Myocyte (in vitro differentiated cells): ENCODE measurements around the gene OR1K1. TPM values are rescaled to one million over a fixed set of nuclear protein-coding genes. Genes with fewer than 3 reads are reported as not detected.
A peak's percentile ranks its signal among the peaks of the same experiment; 100 is the strongest.
"Not testable (repeated sequence)": the region's sequence is repeated elsewhere in the genome, so short reads cannot be mapped to it uniquely, and the experiment has no call there.

Experiments
- DNase-seq: peaks from one replicate; pipeline ENCODE4 v3.0.0-alpha.2; 2012; ENCODE audit warnings: low read depth
- total RNA-seq: library from RNA; depleted of rRNA; stranded (reverse); fragments of >200 nt; gene quantifications from 2 replicates; pipeline ENCODE4 v1.2.3, GENCODE V29; 2014

The OR1K1 gene
- total RNA-seq, 1 donor from 2014 or later, result not detected

- DNase-seq, result peak; percentile 88
Measured at GRCh38 chr9:122810306-122810946, 10.5 kb downstream of the OR1K1 start.

DNA sequence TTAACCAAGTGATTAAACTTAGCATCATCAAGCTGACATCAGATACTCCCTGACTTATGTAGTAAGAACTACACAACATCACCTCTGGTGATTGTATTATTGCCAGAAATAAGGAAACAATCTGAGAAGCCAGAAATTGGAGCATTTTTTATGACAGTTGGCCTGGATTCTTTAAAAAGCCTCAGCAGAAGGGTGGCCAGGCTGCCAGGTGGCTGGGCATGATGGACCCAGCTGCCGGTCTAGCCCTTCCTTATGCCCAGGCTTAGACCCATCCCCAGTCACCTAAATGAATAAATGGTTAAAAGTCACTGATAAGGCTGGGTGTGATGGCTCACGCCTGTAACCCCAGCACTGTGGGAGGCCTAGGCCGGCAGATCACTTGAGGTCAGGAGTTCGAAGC is 12.8 kb downstream of the OR1K1 start:
- DNase-seq, result no peak

- no peak for DNase-seq
Measured at GRCh38 chr9:122814545-122814944, 14.6 kb downstream of the OR1K1 start.

- no peak for DNase-seq
Measured at GRCh38 chr9:122815544-122815943, 15.6 kb downstream of the OR1K1 start.

- no peak for DNase-seq
Measured at GRCh38 chr9:122816163-122816867, 16.4 kb downstream of the OR1K1 start.

- no peak for DNase-seq
Measured at GRCh38 chr9:122819326-122819725, 19.4 kb downstream of the OR1K1 start.

DNA sequence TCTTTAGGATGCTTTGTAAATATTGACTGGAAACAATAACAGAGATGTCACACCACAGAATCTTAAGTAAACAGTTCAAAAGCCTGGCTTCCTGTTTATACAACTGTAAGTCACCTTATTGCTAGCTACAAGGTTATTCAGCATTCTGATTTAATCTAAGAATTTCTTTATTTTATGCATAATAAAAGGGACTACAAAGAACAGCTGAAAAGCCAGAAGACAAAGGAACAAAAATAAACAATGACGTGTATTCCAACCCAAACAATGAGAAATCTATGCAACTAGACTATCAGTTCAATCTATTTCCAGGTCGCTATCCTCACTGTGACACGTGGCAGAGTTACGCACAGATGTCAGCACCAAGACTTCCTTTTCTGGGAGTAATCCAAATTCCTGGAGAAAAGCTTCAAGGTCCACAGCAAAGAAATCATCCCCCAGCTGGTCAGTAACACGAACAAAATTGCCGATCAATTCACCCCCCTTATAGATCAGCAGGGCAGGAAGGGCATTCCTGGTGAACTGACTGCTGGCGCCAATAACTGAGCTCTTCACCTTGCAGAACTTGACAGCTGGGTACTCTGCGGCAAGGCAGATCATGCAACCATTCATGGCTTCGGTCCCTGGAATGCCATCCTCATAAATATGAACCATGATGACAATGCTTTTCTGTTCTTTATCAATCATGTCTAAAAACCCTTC is 20.0 kb downstream of the OR1K1 start:
- no peak for DNase-seq

- no peak for DNase-seq
Measured at GRCh38 chr9:122820490-122820845, 20.5 kb downstream of the OR1K1 start.

GRCh38 chr9:122821278-122821943 is 21.5 kb downstream of the OR1K1 start:
- peak; percentile 44 for DNase-seq

DNA sequence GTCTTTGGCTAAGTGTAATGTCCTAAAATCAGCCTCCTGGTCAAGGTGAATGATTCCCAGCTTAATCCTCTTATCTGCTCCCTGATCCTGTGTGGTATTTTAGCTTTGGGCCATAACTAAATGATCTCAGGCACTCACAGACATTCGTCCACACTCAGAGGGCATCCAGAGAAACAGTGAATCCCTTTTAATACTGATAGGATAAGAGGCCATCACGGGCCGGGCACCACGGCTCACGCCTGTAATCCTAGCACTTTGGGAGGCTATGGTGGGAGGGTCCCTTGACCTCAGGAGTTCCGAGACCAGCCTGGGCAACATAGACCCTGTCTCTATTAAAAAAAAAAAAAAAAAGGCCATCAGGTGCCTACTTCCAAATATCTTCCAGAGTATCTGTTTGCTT is 22.1 kb downstream of the OR1K1 start:
- no peak for DNase-seq

DNA sequence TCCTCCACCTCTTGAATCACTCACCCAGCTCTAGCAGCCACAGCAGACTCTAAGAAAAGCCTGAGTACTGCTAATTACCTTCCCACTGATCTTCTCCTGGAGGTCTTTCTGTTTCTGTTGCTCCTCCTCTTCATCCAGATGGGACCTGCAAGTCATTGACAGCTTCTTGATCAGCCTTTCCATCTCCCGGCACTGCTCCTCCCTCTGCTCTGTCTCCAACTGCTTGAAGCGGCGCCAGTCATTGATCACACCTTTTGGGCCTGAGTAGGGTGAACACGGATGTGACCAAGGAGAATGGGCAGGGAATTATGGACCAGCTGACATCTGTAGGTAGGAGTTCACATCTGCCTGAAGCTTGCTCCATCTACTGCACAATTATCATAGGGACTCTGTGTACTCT is 23.0 kb downstream of the OR1K1 start:
- no peak for DNase-seq

DNA sequence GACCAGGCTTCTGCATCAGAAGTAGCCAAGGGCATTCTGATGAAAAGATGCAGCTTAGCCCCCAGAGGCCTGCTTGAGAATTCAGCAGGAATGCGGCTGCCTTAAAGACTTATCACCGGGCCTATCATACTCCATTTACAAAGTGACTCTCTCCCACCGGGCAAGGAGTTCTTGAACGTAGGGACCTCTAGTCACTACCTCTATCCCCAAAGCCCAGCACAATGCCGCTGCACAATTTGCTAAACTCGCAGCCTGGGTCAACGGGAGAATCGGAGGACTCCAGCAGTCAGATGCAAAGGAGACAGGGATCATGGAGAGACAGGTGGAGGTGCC is 27.8 kb downstream of the OR1K1 start:
- no peak for DNase-seq

- not testable (repeated sequence) for DNase-seq
Measured at GRCh38 chr9:122828965-122829284, 29.0 kb downstream of the OR1K1 start.

DNA sequence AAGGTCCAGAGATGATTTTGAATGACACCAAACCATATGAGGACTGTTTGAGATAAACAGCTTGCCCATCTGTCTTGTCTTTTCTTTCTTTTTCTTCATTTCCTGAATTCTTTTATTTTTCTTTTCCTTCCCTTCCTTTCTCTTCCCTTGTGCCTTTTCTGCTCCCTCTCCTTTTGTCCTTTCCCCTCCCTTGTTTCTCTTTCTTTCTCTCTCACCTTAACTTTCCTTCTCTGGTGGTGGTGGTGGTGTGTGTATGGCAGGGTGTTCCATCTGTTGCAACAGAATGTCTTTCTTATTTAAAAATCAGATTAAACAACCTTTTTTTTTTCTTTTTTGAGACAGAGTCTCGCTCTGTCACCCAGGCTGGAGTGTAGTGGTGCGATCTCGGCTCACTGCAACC is 32.3 kb downstream of the OR1K1 start:
- no peak for DNase-seq

- DNase-seq, result no peak
Measured at GRCh38 chr9:122835313-122835731, 35.4 kb downstream of the OR1K1 start.

- DNase-seq, result no peak
Measured at GRCh38 chr9:122837266-122837850, 37.4 kb downstream of the OR1K1 start.

GRCh38 chr9:122838441-122838840 is 38.5 kb downstream of the OR1K1 start:
- not testable (repeated sequence) for DNase-seq

GRCh38 chr9:122841501-122841900 is 41.6 kb downstream of the OR1K1 start:
- DNase-seq, result no peak

DNA sequence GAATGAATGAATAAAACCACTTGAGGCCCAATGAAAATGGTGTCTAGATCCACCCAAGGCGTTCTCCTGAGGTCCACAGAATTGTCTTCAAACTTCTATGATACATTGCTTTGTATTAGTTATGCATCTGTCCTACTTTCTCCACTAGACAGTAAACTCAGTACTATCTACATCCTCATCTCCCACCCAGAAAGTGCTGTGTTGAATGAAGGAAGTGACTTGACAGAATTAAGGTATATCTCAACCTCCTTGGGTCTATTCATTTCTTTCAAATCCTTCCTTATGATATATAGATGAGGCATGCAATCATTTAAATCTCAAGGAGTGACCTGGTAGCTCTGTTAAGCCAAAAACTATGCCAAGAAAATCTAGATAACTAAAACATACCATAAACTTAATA is 44.2 kb downstream of the OR1K1 start:
- DNase-seq, result no peak

DNA sequence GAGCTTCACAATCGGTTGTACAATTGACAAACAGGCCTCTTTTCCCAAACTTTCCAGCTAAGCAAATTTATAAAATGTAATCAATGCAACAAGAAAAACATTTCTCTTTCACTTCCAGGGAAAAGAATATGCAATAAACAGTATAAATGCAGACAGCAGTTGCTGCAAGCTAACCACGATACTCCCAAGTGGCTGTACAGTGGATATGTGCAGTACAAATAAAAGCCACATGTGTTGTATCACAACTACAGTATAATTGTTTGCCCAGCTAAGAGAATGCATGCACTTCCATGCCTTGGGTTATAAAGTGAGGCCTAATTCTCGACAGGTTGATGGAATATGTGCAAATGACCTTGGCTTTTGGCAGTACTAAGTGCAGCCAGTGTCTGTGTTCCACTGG is 45.2 kb downstream of the OR1K1 start:
- peak; percentile 27 for DNase-seq

DNA sequence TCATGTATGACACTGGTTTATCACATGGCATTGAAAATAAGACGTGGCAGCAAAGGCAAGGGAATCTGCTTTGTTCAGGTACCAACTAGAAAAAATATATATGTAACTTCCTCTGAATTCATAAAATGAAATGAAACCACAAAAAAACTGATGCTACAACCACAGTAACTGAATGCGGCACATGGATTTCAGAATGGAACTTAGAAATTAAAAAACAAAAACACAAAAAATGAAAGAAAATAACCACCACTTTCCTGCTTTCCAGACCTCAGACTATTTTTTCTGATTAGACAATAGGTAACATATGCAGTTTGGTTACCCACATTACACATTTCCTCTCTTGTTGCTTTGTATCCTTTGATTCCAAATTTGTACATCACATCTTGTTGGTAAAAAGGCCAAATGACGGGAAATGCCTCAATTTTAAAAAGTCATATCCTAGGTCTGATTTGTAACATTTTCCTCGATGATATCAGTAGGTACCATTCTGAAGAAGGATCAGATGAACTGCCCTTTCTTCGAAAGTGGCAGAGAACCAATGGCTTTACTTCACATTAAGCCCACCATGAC is 46.5 kb downstream of the OR1K1 start:
- no peak for DNase-seq
